T-helper 2 cell treated with Interferon-gamma antibody and Interleukin-4, amounts not matched to agents 100 ng/mL and 5 ng/mL, for 36 hours (primary cell): Measurements from ENCODE around the gene ZFAND6. TPM values are rescaled to one million over a fixed set of nuclear protein-coding genes. Genes with fewer than 3 reads are reported as not detected.
"Not testable (repeated sequence)": the region's sequence is repeated elsewhere in the genome, so short reads cannot be mapped to it uniquely, and the experiment has no call there.

Experiments used
- intact Hi-C: fragments of 100-400 bp; cut with micrococcal nuclease; formaldehyde crosslinking; loops from one replicate; pipeline ENCODE4 v1.15.1; 2023
- total RNA-seq: library from RNA; stranded (reverse); gene quantifications from 2 replicates; pipeline ENCODE4 v1.2.3, GENCODE V29; 2022

ZFAND6 gene
- total RNA-seq = 49.6 and 52.3 TPM in 2 replicates

GRCh38 chr15:80058851-80059785, at the start of gene ZFAND6:
TSS of gene ZFAND6 (plus strand) at chr15:80059676. CDS start at chr15:80120345, 60,669 bp downstream.
- intact Hi-C loops = loop anchor here (1.0 to 2.0 kb wide), 5 partner anchors 13 to 162 kb away; partner anchors contain the start of genes BCL2A1, FAH and MTHFS

DNA sequence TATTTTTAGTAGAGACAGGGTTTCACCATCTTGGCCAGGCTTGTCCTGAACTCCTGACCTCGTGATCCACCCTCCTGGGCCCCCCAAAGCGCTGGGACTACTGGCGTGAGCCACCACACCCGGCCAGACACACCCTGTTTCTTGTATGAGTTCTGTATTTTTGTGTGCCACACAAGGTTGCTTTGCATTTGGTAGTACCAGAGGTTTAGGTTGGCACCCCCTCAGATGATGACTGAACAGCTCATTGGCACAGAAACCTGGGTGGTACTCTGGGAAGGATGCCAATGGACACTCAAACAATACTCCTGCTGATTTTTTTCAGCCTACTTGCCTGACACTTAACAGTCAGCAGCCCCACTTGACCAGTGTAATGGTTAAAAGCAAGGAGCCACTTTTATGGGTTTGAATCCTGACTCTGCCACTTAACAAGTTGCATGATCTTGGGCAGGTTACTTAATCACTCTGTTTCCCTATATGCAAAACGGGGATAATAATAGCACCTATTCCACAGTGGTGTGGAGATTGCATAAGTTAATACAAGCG, 49.3 kb upstream of the ZFAND6 start:
- intact Hi-C loops = no loop called here

DNA sequence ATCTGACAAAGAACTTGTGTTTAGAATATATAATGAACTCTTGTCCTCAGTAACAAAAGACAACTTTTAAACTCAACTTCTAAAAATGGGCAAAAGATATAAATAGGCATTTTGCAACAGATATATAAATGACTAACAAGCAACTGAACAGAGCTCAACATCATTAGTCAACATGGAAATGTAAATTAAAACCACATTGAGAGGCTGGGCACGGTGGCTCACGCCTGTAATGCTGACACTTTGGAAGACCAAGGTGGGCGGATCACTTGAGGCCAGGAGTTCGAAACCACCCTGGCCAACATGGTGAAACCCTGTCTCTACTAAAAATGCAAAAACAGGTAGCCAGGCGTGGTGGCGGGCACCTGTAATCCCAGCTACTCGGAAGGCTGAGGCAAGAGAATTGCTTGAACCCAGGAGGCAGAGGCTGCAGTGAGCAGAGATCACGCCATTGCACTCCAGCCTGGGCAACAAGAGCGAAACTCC, 48.4 kb upstream of the ZFAND6 start:
- intact Hi-C loops = not testable (repeated sequence)

DNA sequence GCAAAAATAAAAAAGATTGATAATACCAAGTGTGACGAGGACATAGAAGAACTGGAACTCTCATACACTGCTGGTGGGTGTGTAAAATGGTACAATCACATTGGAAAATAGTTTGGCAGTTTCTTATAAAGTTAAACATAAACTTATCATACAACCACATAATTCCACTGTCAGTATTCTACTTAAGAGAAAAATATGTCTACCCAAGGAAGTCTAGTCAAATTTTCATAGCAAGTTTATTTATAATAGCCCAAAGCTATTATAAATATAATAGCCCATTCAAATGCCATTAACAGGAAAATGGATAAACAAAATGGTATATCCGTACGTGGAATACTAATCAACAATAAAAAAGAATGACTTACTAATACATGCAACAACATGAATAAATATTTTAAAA, 47.9 kb upstream of the ZFAND6 start:
- intact Hi-C loops = no loop called here

DNA sequence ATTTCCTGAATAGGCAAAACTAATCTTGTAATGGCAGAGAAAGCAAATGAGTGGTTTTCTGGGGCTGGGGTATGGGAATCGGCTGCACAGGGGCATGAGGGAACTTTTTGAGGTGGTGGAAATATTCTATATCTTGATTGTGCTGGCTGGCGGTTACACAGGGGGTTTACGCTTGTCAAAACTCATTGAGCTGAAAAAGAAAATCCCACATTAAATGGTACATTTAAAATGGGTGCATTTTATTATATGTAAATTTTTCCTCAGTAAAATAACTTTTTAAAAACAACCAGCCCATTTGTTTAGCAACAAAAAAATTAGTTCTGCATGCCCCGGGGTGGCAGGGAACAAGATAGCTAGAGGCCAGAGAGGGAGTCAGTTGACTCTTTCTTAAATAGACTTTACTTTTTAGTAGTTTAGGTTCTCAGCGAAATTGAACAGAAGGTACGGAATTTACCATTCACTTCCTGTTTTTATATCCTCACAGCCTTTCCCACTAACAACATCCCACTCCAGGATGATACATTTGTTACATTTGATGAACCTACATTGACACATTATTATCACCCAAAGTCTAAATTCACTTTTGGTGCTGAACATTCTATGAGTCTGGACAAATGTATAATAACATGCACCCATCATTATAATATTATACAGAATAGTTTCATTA, 47.3 kb upstream of the ZFAND6 start:
- intact Hi-C loops = no loop called here

GRCh38 chr15:80014186-80014585, 45.3 kb upstream of the ZFAND6 start:
- intact Hi-C loops = not testable (repeated sequence)

DNA sequence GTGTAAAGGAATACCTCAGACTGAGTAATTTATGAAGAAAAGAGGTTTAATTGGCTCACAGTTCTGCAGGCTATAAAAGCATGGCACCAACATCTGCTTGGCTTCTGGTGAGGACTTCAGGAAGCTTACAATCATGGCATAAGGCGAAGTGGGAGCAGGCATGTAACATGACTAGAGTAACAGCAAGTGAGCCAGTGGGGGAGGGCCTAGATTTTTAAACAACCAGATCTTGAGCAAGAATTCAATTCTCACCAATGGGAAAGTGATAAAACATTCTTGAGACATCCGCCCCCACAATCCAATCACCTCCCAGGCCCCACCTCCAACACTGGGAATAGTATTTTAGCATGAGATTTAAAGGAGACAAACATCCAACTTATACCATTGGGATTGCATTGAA, 44.3 kb upstream of the ZFAND6 start:
- intact Hi-C loops = no loop called here

- intact Hi-C loops = not testable (repeated sequence)
Observed at GRCh38 chr15:80016506-80016905, 43.0 kb upstream of the ZFAND6 start.

DNA sequence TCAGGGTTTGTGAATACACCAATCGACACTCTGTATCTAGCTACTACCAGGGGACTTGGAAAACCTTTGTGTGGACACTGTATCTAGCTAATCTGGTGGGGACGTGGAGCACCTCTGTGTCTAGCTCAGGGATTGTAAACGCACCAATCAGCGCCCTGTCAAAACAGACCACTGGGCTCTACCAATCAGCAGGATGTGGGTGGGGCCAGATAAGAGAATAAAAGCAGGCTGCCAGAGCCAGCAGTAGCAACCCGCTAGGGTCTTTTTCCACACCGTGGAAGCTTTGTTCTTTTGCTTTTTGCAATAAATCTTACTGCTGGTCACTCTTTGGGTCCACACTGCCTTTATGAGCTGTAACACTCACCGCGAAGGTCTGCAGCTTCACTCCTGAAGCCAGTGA, 42.3 kb upstream of the ZFAND6 start:
- intact Hi-C loops = not testable (repeated sequence)

- intact Hi-C loops = no loop called here
Observed at GRCh38 chr15:80019168-80019745, 40.2 kb upstream of the ZFAND6 start.

GRCh38 chr15:80020149-80020548, 39.3 kb upstream of the ZFAND6 start:
- intact Hi-C loops = not testable (repeated sequence)

DNA sequence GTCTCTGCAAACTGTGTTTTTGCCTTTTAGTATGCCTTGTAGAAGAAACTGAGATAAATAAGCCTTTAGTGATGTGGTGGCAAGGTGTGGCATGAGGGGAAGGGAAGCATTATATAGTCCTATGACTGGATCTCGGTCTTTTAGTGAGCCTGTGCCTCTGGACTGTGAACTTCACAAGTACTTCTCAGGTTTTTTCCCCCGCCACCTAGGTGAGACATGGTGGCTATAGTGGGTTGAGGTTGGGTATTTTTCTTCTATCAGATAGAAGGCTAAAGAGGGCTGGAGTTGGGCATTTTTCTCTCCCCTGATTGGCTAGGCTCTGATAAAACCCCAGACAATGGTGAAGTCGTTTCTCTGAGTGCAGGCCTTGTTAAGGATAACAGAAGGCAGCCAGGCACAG, 38.7 kb upstream of the ZFAND6 start:
- intact Hi-C loops = no loop called here

DNA sequence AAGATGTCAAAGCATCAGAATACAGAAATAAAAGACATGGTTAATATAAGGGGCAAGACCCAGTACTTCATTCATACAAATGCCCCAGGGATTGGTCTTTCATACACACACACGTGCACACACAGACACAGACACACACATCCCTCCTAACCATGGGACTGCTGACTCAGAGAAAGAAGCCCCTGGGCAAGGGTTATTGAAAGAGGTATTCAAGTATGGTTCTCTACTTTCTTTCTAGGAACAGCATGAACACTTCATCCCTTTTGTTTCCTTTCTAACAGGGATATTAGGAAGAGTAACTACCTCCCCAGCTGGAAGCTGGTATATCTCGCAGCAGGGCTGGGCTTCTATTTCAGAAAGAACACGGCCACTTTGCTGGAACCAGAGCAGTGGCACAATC, 33.2 kb upstream of the ZFAND6 start:
- intact Hi-C loops = no loop called here

GRCh38 chr15:80026754-80027153, 32.7 kb upstream of the ZFAND6 start:
- intact Hi-C loops = no loop called here

- intact Hi-C loops = no loop called here
Observed at GRCh38 chr15:80028937-80029336, 30.5 kb upstream of the ZFAND6 start.

- intact Hi-C loops = no loop called here
Observed at GRCh38 chr15:80031841-80032240, 27.6 kb upstream of the ZFAND6 start.

DNA sequence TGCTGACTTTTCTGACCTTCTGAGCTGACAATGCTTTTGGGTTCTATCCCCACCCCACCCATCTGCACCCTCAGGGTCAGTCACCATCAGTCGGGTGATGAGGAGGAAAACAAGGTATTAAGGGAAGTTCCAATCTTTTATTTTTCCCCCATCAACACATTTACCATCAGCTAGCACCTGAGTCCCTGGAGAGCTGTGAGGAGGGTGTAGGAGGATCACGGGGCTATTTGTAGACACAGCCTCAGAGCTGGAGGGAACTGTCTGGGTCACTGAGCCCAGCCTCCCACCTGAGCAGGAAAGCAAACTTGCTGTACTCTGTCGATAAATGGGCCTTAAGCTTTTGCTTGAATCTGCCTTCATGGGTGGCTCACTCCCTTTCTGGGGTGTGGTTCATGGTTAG, 24.8 kb upstream of the ZFAND6 start:
- intact Hi-C loops = no loop called here

DNA sequence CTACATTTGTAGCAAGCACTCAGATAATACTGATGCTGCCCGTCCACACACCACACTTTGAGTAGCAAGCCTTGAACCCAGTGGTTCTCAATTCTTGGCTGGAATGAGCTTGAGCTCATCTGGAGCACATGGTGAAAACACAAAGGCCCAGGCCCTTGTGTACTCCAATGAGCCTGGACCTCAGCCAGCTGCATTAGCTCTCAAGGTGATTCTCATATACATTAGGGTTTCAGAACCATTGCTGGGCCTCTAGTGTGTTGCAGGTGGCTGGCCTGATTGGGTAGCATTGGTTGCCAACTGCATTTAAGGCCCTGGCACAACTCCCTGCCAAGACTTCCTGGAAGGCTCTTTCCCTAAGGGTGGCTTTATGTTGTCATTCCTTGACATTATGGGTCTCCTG, 23.4 kb upstream of the ZFAND6 start:
- intact Hi-C loops = no loop called here

- intact Hi-C loops = no loop called here
Observed at GRCh38 chr15:80041494-80042253, 17.8 kb upstream of the ZFAND6 start.

- intact Hi-C loops = no loop called here
Observed at GRCh38 chr15:80042568-80042967, 16.9 kb upstream of the ZFAND6 start.

- intact Hi-C loops = not testable (repeated sequence)
Observed at GRCh38 chr15:80045219-80045618, 14.3 kb upstream of the ZFAND6 start.
